ENCODE measurements around the gene MRGPRD.

Gene MRGPRD

DNA sequence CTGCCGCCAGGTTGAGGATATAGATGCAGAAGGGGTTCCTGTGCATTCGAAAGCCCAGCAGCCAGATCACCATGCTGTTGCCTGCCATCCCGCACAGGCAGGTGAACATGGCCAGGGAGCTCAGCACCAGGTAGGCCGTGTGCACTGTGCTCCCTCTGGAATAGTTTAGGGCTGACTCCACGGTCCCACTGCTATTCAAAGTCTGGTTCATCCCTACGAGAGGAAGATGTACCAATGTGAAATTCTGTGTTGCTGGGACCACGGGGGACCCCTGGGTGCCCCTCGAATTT lies at the start of gene MRGPRD:
MRGPRD (minus strand) TSS at position 211 of the 290 bp plus-strand sequence; CDS start at position 211, 0 bp downstream.
- Mint-ChIP-seq H3K9me3 (peaks cover 17% of the 10 kb centered on the region), H3K27me3 (ENCODE audit: low read depth, poor library complexity) (peaks cover 8% of the 10 kb centered on the region), H3K4me1 (peaks cover 15% of the 10 kb centered on the region), H3K36me3 (ENCODE audit: low read depth) (no peaks in the 10 kb centered on the region), H3K27ac (no peak within 1 kb of the TSS), H3K4me3 (no peak within 1 kb of the TSS)
- TF ChIP-seq CTCF (IDR thresholded peaks at IDR 0.05) = no peak
- no peak for DNase-seq

GRCh38 chr11:69030301-69030700 lies 49.5 kb upstream of the MRGPRD start:
- Mint-ChIP-seq H3K4me3 (no peak overlapping the region), H3K9me3 (no peaks in the 10 kb centered on the region), H3K27ac (no peak overlapping the region), H3K4me1 (peaks cover 16% of the 10 kb centered on the region), H3K27me3 (ENCODE audit: low read depth, poor library complexity) (peaks cover 9% of the 10 kb centered on the region), H3K36me3 (ENCODE audit: low read depth) (no peaks in the 10 kb centered on the region)
- TF ChIP-seq CTCF (IDR thresholded peaks at IDR 0.05) = no peak
- DNase-seq = no peak

GRCh38 chr11:69027704-69028372 lies 47.1 kb upstream of the MRGPRD start:
- Mint-ChIP-seq H3K27ac (no peak overlapping the region), H3K36me3 (ENCODE audit: low read depth) (no peaks in the 10 kb centered on the region), H3K4me1 (no peaks in the 10 kb centered on the region), H3K4me3 (no peak overlapping the region), H3K9me3 (no peaks in the 10 kb centered on the region), H3K27me3 (ENCODE audit: low read depth, poor library complexity) (peaks cover 15% of the 10 kb centered on the region)
- no peak for DNase-seq
- TF ChIP-seq CTCF (IDR thresholded peaks at IDR 0.05) = no peak

DNA sequence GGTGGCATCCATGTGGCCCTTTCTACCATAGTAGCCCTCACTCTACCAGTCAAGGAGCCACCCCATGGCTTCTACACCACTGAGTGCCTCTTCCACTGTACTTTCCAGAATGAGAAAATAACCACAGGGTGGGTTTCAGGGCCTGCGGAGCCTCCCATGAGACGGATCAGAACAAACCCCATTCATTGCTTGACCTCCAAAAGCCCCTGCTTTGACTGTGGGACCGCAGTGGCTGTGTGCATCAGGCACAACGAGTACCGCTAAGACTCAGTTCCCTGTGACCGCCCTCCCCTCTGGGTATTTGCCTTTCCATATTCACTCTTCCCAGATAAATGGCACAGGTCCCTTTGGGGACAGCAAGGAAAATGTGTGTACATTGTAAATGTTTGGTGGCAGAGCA lies 43.7 kb upstream of the MRGPRD start:
- Mint-ChIP-seq H3K27ac (no peak overlapping the region), H3K4me3 (no peak overlapping the region), H3K27me3 (ENCODE audit: low read depth, poor library complexity) (peaks cover 19% of the 10 kb centered on the region), H3K9me3 (no peaks in the 10 kb centered on the region), H3K36me3 (ENCODE audit: low read depth) (no peaks in the 10 kb centered on the region), H3K4me1 (peaks cover 14% of the 10 kb centered on the region)
- TF ChIP-seq CTCF (IDR thresholded peaks at IDR 0.05) = no peak
- DNase-seq = no peak

DNA sequence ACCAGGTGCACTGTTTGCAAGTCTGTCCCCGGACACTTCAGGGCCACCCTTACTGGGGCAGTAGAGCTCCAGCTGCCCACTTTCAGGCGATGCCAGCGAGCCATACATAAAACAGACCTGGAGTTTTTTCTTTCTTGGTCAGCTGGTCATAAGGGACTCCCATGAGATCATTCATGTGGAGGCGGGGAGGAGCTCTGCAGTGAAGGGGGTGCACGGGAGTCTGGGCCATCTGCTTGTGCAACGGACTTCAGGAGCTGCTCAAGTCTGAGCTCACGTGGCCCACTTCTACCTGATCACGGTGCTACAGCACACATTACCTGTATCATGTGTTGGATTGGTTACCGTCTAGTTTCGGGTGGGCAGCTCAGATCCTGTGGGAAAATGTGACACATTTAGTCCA lies 41.5 kb upstream of the MRGPRD start:
- no peak for TF ChIP-seq CTCF (IDR thresholded peaks at IDR 0.05)
- H3K36me3 Mint-ChIP-seq (ENCODE audit: low read depth) = no peaks in the 10 kb centered on the region
- H3K27me3 Mint-ChIP-seq (ENCODE audit: low read depth, poor library complexity) = peaks cover 27% of the 10 kb centered on the region
- H3K4me1 Mint-ChIP-seq = peaks cover 17% of the 10 kb centered on the region
- H3K9me3 Mint-ChIP-seq = no peaks in the 10 kb centered on the region
- no peak for DNase-seq
- H3K4me3 Mint-ChIP-seq = no peak overlapping the region
- H3K27ac Mint-ChIP-seq = no peak overlapping the region

- H3K36me3 Mint-ChIP-seq (ENCODE audit: low read depth) = no peaks in the 10 kb centered on the region
- no peaks in the 10 kb centered on the region for H3K9me3 Mint-ChIP-seq
- TF ChIP-seq CTCF (IDR thresholded peaks at IDR 0.05) = no peak
- DNase-seq = no peak
- peaks cover 31% of the 10 kb centered on the region for H3K27me3 Mint-ChIP-seq (ENCODE audit: low read depth, poor library complexity)
- H3K27ac Mint-ChIP-seq = no peak overlapping the region
- peaks cover 31% of the 10 kb centered on the region for H3K4me1 Mint-ChIP-seq
- H3K4me3 Mint-ChIP-seq = no peak overlapping the region
These were observed 38.1 kb upstream of the MRGPRD start for GRCh38 chr11:69018924-69019323.

Data from nephron progenitor cell (in vitro differentiated cells).